Measurements from ENCODE around the gene KIF22.
"Not testable (repeated sequence)": the region's sequence is repeated elsewhere in the genome, so short reads cannot be mapped to it uniquely, and the experiment has no call there.

The KIF22 gene

GRCh38 chr16:29767062-29767461 is 23.5 kb upstream of the KIF22 start:
- DNase-seq: no peak

GRCh38 chr16:29769507-29769906 is 21.0 kb upstream of the KIF22 start:
- no peak for DNase-seq

GRCh38 chr16:29770250-29770929 is 20.2 kb upstream of the KIF22 start:
- DNase-seq: no peak

GRCh38 chr16:29772330-29772729 is 18.2 kb upstream of the KIF22 start:
- DNase-seq: not testable (repeated sequence)

- no peak for DNase-seq
Observed at GRCh38 chr16:29774730-29775129, 15.8 kb upstream of the KIF22 start.

GRCh38 chr16:29775742-29776408 is 14.7 kb upstream of the KIF22 start:
- no peak for DNase-seq

- DNase-seq: no peak
Observed at GRCh38 chr16:29777576-29778350, 12.8 kb upstream of the KIF22 start, which contains the start of gene ZG16. ZG16 (plus strand) TSS chr16:29778256; CDS start chr16:29779267, 1,011 bp downstream.

GRCh38 chr16:29779474-29779873 is 11.1 kb upstream of the KIF22 start:
- DNase-seq: no peak

- not testable (repeated sequence) for DNase-seq
Observed at GRCh38 chr16:29783094-29783953, 7.2 kb upstream of the KIF22 start.

- no peak for DNase-seq
Observed at GRCh38 chr16:29784157-29784556, 6.4 kb upstream of the KIF22 start.

GRCh38 chr16:29784901-29785500 is 5.5 kb upstream of the KIF22 start:
- no peak for DNase-seq

- DNase-seq: not testable (repeated sequence)
Observed at GRCh38 chr16:29787155-29787554, 3.4 kb upstream of the KIF22 start.

- DNase-seq: no peak
Observed at GRCh38 chr16:29789775-29790182, 772 bp upstream of the KIF22 start.

GRCh38 chr16:29790949-29791844 is 646 bp downstream of the KIF22 start:
- no peak for DNase-seq

- no peak for DNase-seq
Observed at GRCh38 chr16:29791845-29792807, 1.6 kb downstream of the KIF22 start.

GRCh38 chr16:29793153-29793552 is 2.6 kb downstream of the KIF22 start:
- not testable (repeated sequence) for DNase-seq

GRCh38 chr16:29794231-29794710 is 3.7 kb downstream of the KIF22 start:
- DNase-seq: no peak

GRCh38 chr16:29802416-29802935 is 11.9 kb downstream of the KIF22 start:
- DNase-seq: no peak

GRCh38 chr16:29804020-29804419 is 13.5 kb downstream of the KIF22 start:
- DNase-seq: no peak

Measured in AML-193 (cell line).